MM.1S (cell line): ENCODE data around the gene SFSWAP.

ENCODE experiments used
- DNase-seq: peaks from one replicate; pipeline ENCODE4 v3.0.0-alpha.2; 2015
- H2AFZ ChIP-seq: fragments of 300-600 bp; sonication (generic); 2 replicates; pipeline ENCODE4 v1.6.0; 2016; ENCODE audit warnings: antibody characterized with exemption, low read length
- H3F3A ChIP-seq: fragments of 300-600 bp; sonication (generic); 2 replicates; pipeline ENCODE4 v1.6.1; 2016; ENCODE audit warnings: mild to moderate bottlenecking, antibody characterized with exemption, low read length, moderate library complexity, mixed read lengths; ENCODE audit not compliant: insufficient read depth
- H3K27ac ChIP-seq: fragments of 300-600 bp; sonication (generic); 2 replicates; pipeline ENCODE4 v1.5.1; 2016; ENCODE audit warnings: mild to moderate bottlenecking, low read length
- H3K27me3 ChIP-seq: fragments of 300-600 bp; sonication (generic); replicated peaks from 2 replicates; pipeline ENCODE4 v1.6.0; 2016; ENCODE audit warnings: low read length; ENCODE audit not compliant: insufficient read depth
- H3K36me3 ChIP-seq: fragments of 300-600 bp; sonication (generic); replicated peaks from 2 replicates; pipeline ENCODE4 v1.6.1; 2016; ENCODE audit warnings: mild to moderate bottlenecking, low read length, mixed read lengths; ENCODE audit not compliant: insufficient read depth
- H3K4me1 ChIP-seq: fragments of 300-600 bp; sonication (generic); 2 replicates; pipeline ENCODE4 v1.6.1; 2016; ENCODE audit warnings: low read length, mixed read lengths
- H3K4me2 ChIP-seq: fragments of 300-600 bp; sonication (generic); 2 replicates; pipeline ENCODE4 v1.6.0; 2016; ENCODE audit warnings: low read depth, low read length
- H3K4me3 ChIP-seq: fragments of 300-600 bp; sonication (generic); 2 replicates; pipeline ENCODE4 v1.5.1; 2016; ENCODE audit warnings: low read length, mixed read lengths
- H3K79me2 ChIP-seq: fragments of 300-600 bp; sonication (generic); 2 replicates; pipeline ENCODE4 v1.6.1; 2016; ENCODE audit warnings: mixed run types, low read length, mixed read lengths
- H3K9ac ChIP-seq: fragments of 300-600 bp; sonication (generic); 2 replicates; pipeline ENCODE4 v1.6.1; 2016; ENCODE audit warnings: low read length, mixed read lengths
- H3K9me2 ChIP-seq: fragments of 300-600 bp; sonication (generic); replicated peaks from 2 replicates; pipeline ENCODE4 v1.6.1; 2016; ENCODE audit warnings: mild to moderate bottlenecking, low read length, mixed read lengths; ENCODE audit not compliant: insufficient read depth
- H3K9me3 ChIP-seq: fragments of 300-600 bp; sonication (generic); replicated peaks from 2 replicates; pipeline ENCODE4 v1.6.1; 2016; ENCODE audit warnings: mild to moderate bottlenecking, low read length, mixed read lengths; ENCODE audit not compliant: insufficient read depth
- H4K20me1 ChIP-seq: fragments of 300-600 bp; sonication (generic); 2 replicates; pipeline ENCODE4 v1.6.1; 2016; ENCODE audit warnings: mild to moderate bottlenecking, low read length, moderate library complexity, mixed read lengths; ENCODE audit not compliant: insufficient read depth
- EZH2 ChIP-seq: fragments of 300-600 bp; sonication (generic); optimal IDR thresholded peaks from 2 replicates; pipeline ENCODE3; 2017; ENCODE audit warnings: low read depth, mild to moderate bottlenecking, antibody characterized with exemption, low read length, mixed read lengths
- EZH2phosphoT487 ChIP-seq: fragments of 300-600 bp; sonication (generic); IDR thresholded peaks from 2 replicates; pipeline ENCODE4 v1.6.1; 2018; ENCODE audit warnings: antibody characterized with exemption, low read length
- TF ChIP-seq, protein P1 (sequence below): fragments of 300-600 bp; sonication (generic); IDR thresholded peaks from 2 replicates; pipeline ENCODE4 v1.5.1; 2016; ENCODE audit warnings: antibody characterized with exemption, low read length, mixed read lengths

Gene SFSWAP

DNA sequence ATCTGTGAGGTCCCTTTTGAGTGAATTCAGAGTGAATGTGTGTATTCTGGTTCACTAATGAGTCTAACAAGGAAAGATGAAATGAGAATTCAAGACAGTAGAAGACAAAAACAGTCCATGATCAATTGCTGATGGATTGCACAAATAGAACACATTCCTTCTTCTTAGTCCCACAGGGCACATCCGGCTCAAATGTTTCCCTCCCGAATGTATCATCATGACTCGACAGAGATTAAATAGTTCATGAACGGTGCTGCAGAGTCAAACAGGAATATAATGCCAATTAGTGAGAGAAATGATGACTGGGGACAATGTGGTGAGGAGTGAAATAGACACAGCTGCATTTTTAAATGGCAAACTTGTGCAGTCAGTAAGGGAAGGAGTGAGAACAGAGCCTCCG, 11.5 kb upstream of the SFSWAP start:
- no peaks in the 10 kb centered on the region for H3K36me3 ChIP-seq
- H3K4me1 ChIP-seq: no peaks in the 10 kb centered on the region
- TF ChIP-seq EZH2 (no peak), EZH2phosphoT487 (no peak)
- TF ChIP-seq, protein P1, sequence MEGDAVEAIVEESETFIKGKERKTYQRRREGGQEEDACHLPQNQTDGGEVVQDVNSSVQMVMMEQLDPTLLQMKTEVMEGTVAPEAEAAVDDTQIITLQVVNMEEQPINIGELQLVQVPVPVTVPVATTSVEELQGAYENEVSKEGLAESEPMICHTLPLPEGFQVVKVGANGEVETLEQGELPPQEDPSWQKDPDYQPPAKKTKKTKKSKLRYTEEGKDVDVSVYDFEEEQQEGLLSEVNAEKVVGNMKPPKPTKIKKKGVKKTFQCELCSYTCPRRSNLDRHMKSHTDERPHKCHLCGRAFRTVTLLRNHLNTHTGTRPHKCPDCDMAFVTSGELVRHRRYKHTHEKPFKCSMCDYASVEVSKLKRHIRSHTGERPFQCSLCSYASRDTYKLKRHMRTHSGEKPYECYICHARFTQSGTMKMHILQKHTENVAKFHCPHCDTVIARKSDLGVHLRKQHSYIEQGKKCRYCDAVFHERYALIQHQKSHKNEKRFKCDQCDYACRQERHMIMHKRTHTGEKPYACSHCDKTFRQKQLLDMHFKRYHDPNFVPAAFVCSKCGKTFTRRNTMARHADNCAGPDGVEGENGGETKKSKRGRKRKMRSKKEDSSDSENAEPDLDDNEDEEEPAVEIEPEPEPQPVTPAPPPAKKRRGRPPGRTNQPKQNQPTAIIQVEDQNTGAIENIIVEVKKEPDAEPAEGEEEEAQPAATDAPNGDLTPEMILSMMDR: no peak
- no peaks in the 10 kb centered on the region for H3K79me2 ChIP-seq
- H3K27ac ChIP-seq: no peak overlapping the region
- peaks cover 3% of the 10 kb centered on the region; the same call in 1 of the 2 replicates for H3K27me3 ChIP-seq
- no peaks in the 10 kb centered on the region for H4K20me1 ChIP-seq
- H3K4me2 ChIP-seq: no peak overlapping the region
- no peak for DNase-seq
- H3K9me3 ChIP-seq: no peaks in the 10 kb centered on the region
- H3K9me2 ChIP-seq: no peaks in the 10 kb centered on the region
- H2AFZ ChIP-seq: no peak overlapping the region
- no peak overlapping the region for H3K9ac ChIP-seq
- no peaks in the 10 kb centered on the region for H3F3A ChIP-seq
- H3K4me3 ChIP-seq: no peak overlapping the region

DNA sequence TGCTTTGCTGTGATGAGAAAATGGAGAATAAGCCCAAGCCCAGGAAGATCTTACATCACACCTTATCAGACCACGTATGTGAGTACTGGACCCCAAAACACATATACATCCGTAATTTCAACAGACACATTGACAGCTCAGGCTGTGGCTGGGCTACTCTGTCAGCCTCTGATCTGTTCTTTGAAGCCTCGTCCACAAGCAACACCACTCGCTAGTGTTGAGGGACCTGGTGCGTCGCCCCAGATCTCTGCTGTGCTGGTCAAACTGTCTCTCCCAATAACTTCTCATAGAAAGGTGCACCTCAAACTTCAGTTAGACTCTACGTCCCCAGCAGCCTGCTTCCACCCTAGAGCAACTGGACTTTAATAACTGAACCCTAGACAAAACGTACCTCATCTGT, 10.6 kb upstream of the SFSWAP start:
- TF ChIP-seq, protein P1: no peak
- TF ChIP-seq EZH2phosphoT487 (no peak), EZH2 (no peak)
- H3K27me3 ChIP-seq: peaks cover 3% of the 10 kb centered on the region; the same call in 1 of the 2 replicates
- no peaks in the 10 kb centered on the region for H3K9me3 ChIP-seq
- H3F3A ChIP-seq: no peaks in the 10 kb centered on the region
- no peaks in the 10 kb centered on the region for H3K79me2 ChIP-seq
- H3K36me3 ChIP-seq: no peaks in the 10 kb centered on the region
- H3K4me3 ChIP-seq: no peak overlapping the region
- no peak overlapping the region for H3K9ac ChIP-seq
- no peak overlapping the region for H2AFZ ChIP-seq
- no peaks in the 10 kb centered on the region for H4K20me1 ChIP-seq
- DNase-seq: no peak
- H3K27ac ChIP-seq: no peak overlapping the region
- no peak overlapping the region for H3K4me2 ChIP-seq
- H3K4me1 ChIP-seq: no peaks in the 10 kb centered on the region
- no peaks in the 10 kb centered on the region for H3K9me2 ChIP-seq

DNA sequence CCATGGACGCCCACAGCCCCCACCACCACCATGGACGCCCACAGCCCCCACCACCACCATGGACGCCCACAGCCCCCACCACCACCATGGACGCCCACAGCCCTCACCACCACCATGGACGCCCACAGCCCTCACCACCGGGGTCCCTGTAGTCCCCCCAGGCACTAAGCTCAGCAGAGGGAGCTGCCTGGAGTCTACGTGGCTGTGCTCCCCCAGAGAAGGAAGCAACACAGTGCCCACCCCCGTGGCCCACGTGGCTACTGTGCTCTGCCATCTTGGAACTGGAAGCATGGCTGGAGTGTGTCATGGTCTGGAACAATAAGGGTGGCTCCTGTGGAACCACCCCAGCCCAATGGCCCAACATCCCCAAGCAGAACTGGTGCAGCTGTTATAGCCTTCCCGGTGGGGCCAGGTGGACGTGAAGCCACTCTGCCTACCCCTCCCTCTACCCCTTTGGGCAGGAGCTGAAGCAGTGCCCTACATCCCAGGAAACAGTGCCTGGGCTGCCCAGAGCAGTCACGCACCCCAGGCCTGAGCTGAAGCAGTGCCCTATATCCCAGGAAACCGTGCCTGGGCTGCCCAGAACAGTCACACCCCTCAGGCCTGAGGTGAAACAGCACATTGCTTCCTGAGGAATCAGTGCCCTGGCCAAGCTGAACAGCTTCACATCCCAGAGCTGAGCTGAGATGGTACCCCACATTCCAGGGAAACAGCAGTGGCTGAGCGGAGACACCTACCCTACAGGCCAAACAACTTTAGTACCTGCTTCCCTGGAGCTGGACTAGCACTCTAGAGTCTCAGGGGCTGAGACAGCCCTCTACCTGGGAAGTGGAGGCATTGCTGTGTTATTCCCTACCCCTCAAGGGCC, 9.0 kb upstream of the SFSWAP start:
- no peak for DNase-seq
- Histone ChIP-seq H3K9ac (no peak overlapping the region), H3K27ac (no peak overlapping the region)

DNA sequence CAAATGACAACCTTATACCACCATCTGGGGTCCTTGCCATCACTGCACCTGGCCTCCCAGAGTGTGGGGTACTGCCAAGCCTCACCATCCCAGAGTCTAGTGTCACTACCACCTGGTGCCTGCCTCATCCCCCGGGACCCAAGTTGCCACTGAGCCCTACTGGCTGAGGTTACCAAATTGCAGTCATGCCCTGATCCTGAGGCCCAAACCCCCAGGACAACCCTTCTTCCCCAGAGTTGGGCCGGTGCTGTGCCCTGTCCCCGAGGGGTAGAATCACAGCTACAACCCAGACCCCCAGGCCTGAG, 8.4 kb upstream of the SFSWAP start:
- H3K9me3 ChIP-seq: no peaks in the 10 kb centered on the region
- no peaks in the 10 kb centered on the region for H3K4me1 ChIP-seq
- no peaks in the 10 kb centered on the region for H3K9me2 ChIP-seq
- no peaks in the 10 kb centered on the region for H3K79me2 ChIP-seq
- no peak overlapping the region for H2AFZ ChIP-seq
- no peak overlapping the region for H3K9ac ChIP-seq
- no peak for TF ChIP-seq EZH2
- no peak for TF ChIP-seq EZH2phosphoT487
- no peaks in the 10 kb centered on the region for H4K20me1 ChIP-seq
- no peaks in the 10 kb centered on the region for H3F3A ChIP-seq
- no peak for DNase-seq
- no peaks in the 10 kb centered on the region; the same call in 1 of the 2 replicates for H3K27me3 ChIP-seq
- no peaks in the 10 kb centered on the region for H3K36me3 ChIP-seq
- H3K4me3 ChIP-seq: no peak overlapping the region
- no peak overlapping the region for H3K4me2 ChIP-seq
- no peak overlapping the region for H3K27ac ChIP-seq

More for the DNA sequence above, 9.0 kb upstream of the SFSWAP start:
- TF ChIP-seq EZH2 (no peak), EZH2phosphoT487 (no peak)
- Histone ChIP-seq H3K4me2 (no peak overlapping the region), H2AFZ (no peak overlapping the region), H3K36me3 (no peaks in the 10 kb centered on the region), H4K20me1 (no peaks in the 10 kb centered on the region), H3F3A (no peaks in the 10 kb centered on the region), H3K4me1 (no peaks in the 10 kb centered on the region), H3K9me2 (no peaks in the 10 kb centered on the region), H3K4me3 (no peak overlapping the region), H3K79me2 (no peaks in the 10 kb centered on the region), H3K27me3 (no peaks in the 10 kb centered on the region; the same call in 1 of the 2 replicates), H3K9me3 (no peaks in the 10 kb centered on the region)
